Activated naive CD4-positive, alpha-beta T cell treated with anti-CD3 and anti-CD28 coated beads, Interleukin-2, amount 50 U/mL, for 24 hours (primary cell): ENCODE measurements around the gene CRTAC1.

Source experiments
- H3K27ac Mint-ChIP-seq: one replicate; pipeline ENCODE4 v1.8.0; 2021; ENCODE audit warnings: mild to moderate bottlenecking, mixed read lengths
- H3K27me3 Mint-ChIP-seq: one replicate; pipeline ENCODE4 v1.8.0; 2021; ENCODE audit warnings: mixed read lengths
- H3K36me3 Mint-ChIP-seq: one replicate; pipeline ENCODE4 v1.8.0; 2021; ENCODE audit warnings: mixed read lengths
- H3K4me1 Mint-ChIP-seq: one replicate; pipeline ENCODE4 v1.8.0; 2021; ENCODE audit warnings: mixed read lengths
- H3K4me3 Mint-ChIP-seq: one replicate; pipeline ENCODE4 v1.8.0; 2021; ENCODE audit warnings: mild to moderate bottlenecking, mixed read lengths
- H3K9me3 Mint-ChIP-seq: one replicate; pipeline ENCODE4 v1.8.0; 2021; ENCODE audit warnings: mixed read lengths

The CRTAC1 gene

DNA sequence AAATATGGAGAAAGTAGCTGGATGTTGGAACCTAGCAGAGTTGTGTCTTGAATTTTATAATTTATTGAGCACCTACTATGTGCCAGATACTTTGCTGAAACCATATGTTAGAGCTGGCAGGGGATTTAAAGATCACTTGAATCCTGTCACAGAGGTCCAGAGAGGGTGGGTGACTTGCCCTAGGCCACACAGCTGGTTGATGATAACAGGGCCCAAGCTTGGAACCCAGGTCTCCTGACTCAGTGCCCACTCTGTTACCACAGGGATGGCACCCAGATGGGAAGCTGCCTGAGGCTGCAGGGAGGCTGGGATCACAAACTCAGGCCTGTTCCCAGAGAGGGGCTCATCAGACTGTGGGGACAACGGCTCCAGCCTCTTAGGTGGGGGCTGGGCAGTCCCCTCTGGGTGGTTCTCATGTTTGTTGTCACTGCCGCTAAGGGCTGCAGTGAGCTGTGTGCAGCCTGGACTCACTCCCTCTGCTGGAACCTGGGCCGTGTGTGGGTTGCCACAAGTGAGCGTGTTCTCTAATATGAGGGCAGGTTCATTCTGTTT is 162.2 kb downstream of the CRTAC1 start:
- H3K4me1 Mint-ChIP-seq: peaks cover 15% of the 10 kb centered on the region
- H3K36me3 Mint-ChIP-seq: no peaks in the 10 kb centered on the region
- no peaks in the 10 kb centered on the region for H3K9me3 Mint-ChIP-seq
- H3K27ac Mint-ChIP-seq: no peak overlapping the region
- H3K4me3 Mint-ChIP-seq: no peak overlapping the region
- no peaks in the 10 kb centered on the region for H3K27me3 Mint-ChIP-seq

DNA sequence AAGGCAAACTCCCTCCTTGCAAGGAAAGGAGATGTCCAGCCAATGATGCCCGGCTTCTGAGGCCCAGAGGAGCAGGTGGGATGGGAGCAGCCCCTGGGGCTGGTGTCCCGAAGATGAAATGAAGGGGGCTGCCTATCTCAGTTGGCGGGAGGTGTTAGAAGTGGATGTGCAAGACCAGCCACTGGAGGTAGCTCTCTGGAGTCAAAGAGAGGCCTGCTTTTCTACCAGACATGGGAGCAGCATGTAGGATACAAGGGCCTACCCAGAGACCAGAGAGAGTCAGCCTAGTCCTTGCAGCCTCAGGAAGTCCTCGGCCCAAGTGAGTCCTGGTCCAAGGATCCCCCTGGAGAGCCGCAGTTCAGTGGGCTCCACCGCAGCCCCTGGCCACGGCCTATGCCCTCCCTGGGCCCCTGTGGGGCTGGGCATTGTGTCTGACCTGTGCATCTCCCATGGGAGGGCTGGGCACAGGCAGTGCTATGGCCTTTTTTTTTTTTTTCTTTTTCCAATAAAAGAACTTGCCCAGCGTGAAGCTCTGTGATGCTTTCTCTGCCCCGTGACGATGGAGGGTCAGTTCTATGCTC is 163.1 kb downstream of the CRTAC1 start:
- Mint-ChIP-seq H3K9me3 (no peaks in the 10 kb centered on the region), H3K4me3 (no peak overlapping the region), H3K27ac (no peak overlapping the region), H3K4me1 (peaks cover 15% of the 10 kb centered on the region), H3K36me3 (no peaks in the 10 kb centered on the region), H3K27me3 (no peaks in the 10 kb centered on the region)

DNA sequence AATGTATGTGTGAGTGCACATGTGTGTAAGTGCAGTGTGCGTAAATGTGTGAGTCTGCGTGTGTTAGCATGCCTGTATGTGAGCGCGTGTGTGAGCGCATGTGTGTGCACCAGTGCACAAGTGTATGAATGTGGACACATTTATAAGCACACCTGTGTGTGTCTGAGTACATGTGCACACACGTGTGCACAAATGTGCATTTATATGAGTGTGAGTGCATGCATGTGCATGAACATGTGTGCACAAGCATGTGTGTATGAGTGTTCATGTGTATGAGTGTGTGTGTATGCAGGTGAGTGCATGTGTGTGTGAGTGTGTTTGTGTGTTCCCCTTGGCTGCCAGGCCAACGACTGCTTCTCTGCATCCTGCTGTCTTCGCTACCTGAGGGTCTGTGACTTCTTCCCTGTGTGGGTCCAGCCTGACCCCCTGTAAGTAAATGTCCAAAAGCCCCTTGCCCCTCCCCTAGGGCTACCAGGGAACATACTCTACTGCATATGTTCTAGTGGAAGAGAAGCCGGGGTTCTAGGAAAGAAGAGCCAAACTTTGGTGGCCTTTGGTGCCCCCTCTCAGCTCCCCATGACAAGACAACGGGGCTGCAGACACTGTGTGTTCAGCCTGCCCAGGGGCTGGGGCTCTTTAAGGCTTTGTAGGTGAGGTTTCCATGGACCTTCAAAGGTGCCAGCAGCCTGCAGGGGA is 163.7 kb downstream of the CRTAC1 start:
- Mint-ChIP-seq H3K4me3 (no peak overlapping the region), H3K27ac (peak overlapping the region; percentile 35), H3K27me3 (no peaks in the 10 kb centered on the region)

DNA sequence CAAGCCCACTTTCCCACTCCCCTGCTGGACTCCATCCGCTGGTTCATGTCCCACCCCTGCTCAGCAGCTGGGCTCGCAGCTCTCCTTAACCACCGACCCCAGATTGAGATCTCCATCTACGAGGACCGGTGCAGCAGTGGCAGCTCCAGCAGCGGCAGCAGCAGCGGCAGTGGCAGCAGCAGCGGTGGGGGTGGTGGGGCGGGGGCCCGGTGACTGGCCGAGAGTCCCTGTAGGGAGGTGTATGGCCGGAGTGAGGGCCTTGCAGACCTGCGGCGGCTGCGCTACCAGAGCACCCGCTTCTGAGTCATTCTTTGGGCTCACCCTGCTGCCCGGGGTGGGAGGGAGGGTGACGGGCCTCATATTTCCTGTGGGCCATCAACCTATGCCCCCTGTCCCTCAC is 164.9 kb downstream of the CRTAC1 start:
- Mint-ChIP-seq H3K27ac (no peak overlapping the region), H3K27me3 (no peaks in the 10 kb centered on the region), H3K36me3 (peaks cover 2% of the 10 kb centered on the region), H3K9me3 (no peaks in the 10 kb centered on the region), H3K4me1 (peaks cover 21% of the 10 kb centered on the region), H3K4me3 (no peak overlapping the region)

More for the DNA sequence above, 163.7 kb downstream of the CRTAC1 start:
- Mint-ChIP-seq H3K36me3 (no peaks in the 10 kb centered on the region), H3K9me3 (no peaks in the 10 kb centered on the region), H3K4me1 (peaks cover 15% of the 10 kb centered on the region)

DNA sequence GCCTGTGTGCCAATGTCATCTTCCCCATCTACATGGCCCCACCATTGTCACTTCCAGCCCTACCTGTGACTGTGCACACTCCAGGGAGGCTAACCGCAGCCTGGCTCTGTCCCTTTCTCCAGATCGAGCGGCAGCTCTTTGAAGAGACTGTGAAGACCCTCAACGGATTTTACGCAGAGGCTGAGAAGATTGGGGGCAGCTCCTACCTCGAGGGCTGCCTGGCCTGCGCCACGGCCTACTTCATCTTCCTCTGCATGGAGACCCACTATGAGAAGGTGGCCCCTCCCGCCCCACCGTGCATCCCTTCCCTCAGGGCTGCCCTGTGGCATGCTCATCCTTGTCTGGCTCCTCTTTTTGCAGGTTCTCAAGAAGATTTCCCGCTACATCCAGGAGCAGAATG is 166.6 kb downstream of the CRTAC1 start:
- H3K9me3 Mint-ChIP-seq: no peaks in the 10 kb centered on the region
- no peak overlapping the region for H3K27ac Mint-ChIP-seq
- no peaks in the 10 kb centered on the region for H3K27me3 Mint-ChIP-seq
- H3K4me3 Mint-ChIP-seq: no peak overlapping the region
- H3K36me3 Mint-ChIP-seq: peaks cover 2% of the 10 kb centered on the region
- H3K4me1 Mint-ChIP-seq: peaks cover 7% of the 10 kb centered on the region

DNA sequence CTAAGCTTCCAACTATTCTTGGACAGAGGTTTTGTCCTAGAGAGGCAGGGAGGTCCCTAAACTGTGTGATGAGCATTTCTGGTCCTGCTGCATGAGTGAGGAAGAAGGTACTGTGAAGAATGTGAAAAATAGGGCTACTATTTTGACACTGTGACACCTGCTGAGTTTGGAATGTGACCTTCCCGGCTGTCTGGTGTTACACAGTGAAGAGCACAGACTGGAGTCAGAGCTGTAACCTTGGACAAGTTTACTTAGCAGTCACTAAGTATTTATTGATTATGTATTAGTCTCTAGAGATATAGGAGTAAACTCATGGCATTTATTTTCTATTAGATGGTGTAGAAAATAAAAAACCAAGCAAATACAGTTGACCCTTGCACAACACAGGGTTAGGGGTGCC is 168.5 kb downstream of the CRTAC1 start:
- Mint-ChIP-seq H3K36me3 (peaks cover 2% of the 10 kb centered on the region), H3K4me1 (peaks cover 20% of the 10 kb centered on the region), H3K27ac (no peak overlapping the region), H3K27me3 (no peaks in the 10 kb centered on the region), H3K4me3 (no peak overlapping the region), H3K9me3 (no peaks in the 10 kb centered on the region)

DNA sequence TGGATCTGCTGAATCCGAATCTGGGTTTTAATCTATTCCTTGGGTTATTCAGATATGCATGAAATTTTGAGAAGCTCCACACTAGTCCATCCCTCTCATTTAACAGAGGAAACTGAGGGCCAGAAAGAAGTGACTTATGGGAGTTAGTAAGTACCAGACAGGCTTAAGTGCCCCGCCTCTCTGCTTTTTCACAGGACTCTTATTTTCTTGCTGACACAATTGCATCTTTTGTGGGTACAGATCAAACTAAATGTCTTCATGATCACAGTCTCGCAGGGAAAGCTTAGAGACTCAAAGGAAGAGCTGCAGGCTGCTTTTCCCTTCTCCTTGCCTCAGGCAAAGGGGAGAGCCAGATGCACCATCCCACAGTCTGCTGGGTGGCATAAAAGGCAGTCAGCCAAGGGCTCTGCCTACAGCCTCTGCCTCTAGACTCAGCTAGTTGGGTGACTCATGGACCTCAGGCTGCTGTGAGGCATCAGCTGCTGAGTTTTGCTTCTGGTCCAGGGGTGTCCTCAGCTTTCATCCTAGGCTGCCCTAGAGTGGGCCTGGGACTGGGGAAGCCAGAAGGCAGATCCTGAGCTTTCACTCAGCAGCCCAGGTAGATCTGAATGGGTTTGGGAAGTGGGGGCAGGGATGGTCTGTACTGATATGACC is 169.2 kb downstream of the CRTAC1 start:
- peaks cover 23% of the 10 kb centered on the region for H3K4me1 Mint-ChIP-seq
- no peaks in the 10 kb centered on the region for H3K27me3 Mint-ChIP-seq
- no peaks in the 10 kb centered on the region for H3K9me3 Mint-ChIP-seq
- H3K36me3 Mint-ChIP-seq: peaks cover 2% of the 10 kb centered on the region
- no peak overlapping the region for H3K27ac Mint-ChIP-seq
- no peak overlapping the region for H3K4me3 Mint-ChIP-seq

DNA sequence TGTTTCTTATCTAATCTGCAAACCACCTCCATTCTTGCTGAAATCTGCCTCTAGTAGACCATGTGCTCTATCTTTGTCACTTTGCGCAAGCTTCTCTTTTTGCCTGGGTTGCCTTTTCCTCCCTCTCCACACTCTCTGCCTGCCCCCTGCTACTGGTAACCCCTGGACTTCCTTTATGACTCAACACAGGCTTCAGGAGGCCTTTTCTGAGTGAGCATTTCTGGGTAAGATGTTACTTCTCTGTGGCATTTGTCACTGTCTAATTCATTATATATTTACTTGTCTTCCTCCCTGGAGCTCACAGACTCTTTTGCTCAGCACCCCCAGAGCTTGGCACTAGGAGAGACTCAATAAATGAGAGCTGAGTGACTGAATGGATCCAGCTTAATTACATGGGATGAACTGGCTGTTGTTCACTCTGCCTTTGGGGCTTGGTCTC is 172.4 kb downstream of the CRTAC1 start:
- Mint-ChIP-seq H3K9me3 (no peaks in the 10 kb centered on the region), H3K4me3 (no peak overlapping the region), H3K36me3 (peaks cover 2% of the 10 kb centered on the region), H3K27me3 (no peaks in the 10 kb centered on the region), H3K4me1 (peaks cover 37% of the 10 kb centered on the region), H3K27ac (no peak overlapping the region)

DNA sequence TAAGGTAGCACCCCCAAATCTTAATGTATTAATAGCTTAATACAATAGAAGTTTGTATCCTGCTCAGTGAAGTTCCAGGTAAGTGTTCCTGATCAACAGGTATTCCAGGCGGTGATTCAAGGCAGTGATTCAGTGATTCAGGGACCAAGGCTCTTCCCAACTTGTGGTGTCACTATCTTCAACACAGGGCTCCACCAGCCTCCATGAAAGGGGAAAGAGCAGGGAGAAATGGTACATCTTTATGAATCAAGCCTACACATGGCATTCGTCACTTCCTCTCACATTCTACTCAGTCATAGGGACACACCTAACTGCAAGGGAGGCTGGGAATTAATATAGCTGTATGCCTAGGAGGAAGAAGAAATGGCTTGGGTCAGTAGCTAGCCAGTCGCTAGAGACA is 175.7 kb downstream of the CRTAC1 start:
- H3K27me3 Mint-ChIP-seq: no peaks in the 10 kb centered on the region
- no peaks in the 10 kb centered on the region for H3K36me3 Mint-ChIP-seq
- peaks cover 58% of the 10 kb centered on the region for H3K4me1 Mint-ChIP-seq
- no peak overlapping the region for H3K27ac Mint-ChIP-seq
- no peak overlapping the region for H3K4me3 Mint-ChIP-seq
- H3K9me3 Mint-ChIP-seq: no peaks in the 10 kb centered on the region

DNA sequence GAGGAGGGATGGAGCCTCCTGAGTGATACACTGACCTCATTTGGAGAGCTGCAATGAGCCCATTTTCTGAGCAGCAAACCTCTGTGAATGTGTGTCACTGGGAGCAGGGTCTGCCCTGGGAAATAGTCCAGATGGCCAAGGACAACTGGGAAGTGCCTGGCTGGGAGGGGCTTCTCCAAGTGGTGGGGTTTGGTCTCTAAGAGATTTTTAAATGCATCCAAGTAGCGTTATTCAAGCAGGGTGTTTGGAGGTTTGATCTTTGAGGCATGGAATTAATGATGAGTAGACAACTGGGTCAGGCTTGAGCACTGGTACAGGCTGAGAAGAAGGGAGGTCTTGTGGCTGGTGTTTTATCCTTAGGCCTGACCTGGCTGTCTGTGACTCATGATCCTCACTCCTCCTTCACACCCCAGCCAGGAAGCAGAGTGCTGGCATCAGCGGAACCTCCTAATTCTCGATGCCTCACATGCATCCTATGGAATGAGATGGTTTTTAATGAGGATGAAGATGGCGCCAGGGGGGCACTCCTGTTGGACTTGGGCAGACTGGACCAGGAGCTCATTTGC is 177.5 kb downstream of the CRTAC1 start:
- Mint-ChIP-seq H3K27me3 (no peaks in the 10 kb centered on the region), H3K27ac (no peak overlapping the region), H3K9me3 (no peaks in the 10 kb centered on the region), H3K4me3 (no peak overlapping the region), H3K36me3 (no peaks in the 10 kb centered on the region), H3K4me1 (peaks cover 62% of the 10 kb centered on the region)

DNA sequence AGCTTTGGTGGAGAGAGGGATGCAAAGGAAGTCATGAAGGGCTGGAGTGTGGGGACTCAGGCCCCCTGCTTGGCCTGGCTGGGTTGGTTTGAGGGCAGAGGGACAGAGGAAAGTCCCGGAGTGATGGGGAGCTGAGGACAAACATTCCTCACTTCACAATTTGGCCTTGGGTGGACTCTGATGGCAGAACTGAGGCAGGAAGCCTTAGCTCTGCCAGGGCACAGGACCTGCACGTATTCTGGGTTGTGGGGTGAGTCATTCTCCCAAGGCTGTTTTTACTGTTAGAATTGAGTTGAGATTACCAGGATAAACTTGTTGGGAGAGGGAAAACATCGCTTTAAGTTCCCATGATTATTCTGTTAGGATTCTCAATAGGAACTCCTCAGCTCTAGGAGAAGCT is 178.1 kb downstream of the CRTAC1 start:
- Mint-ChIP-seq H3K36me3 (no peaks in the 10 kb centered on the region), H3K9me3 (no peaks in the 10 kb centered on the region), H3K4me1 (peaks cover 58% of the 10 kb centered on the region), H3K4me3 (peak overlapping the region; percentile 89), H3K27me3 (no peaks in the 10 kb centered on the region), H3K27ac (peak overlapping the region; percentile 68)

DNA sequence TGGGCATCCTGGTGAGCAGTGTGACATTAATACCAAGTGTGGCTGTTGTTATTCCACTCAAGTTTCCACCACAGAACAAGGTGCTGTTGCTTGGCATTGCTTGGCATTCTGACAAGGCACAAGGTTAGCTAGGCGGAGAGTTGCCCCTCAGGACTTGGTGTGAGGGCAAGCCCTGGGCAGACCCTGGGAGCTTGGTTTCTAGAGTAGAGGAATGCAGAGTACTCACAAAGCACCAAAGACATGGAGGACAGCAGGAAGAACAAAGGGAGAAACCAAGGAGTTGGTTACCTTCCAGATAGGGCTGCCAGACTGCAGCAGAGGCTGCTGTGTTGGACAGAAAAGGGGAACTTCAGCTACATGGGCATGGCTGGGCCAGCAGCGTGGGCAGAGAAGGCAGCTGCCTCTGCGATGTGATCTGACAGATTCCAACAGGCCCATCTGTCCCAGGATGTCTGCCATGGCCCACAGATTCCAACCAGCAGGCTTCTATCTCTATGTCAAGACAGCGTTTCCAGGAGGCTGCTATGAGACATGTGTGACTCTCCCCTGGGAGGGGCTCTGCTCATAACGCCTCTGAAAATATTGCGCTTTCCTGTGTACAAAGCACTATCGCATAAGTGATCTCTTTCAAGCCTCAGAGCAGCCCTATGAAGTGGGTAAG is 178.9 kb downstream of the CRTAC1 start:
- Mint-ChIP-seq H3K4me3 (peak overlapping the region; percentile 89), H3K4me1 (peaks cover 52% of the 10 kb centered on the region), H3K36me3 (no peaks in the 10 kb centered on the region), H3K9me3 (no peaks in the 10 kb centered on the region), H3K27ac (peak overlapping the region; percentile 68), H3K27me3 (no peaks in the 10 kb centered on the region)

DNA sequence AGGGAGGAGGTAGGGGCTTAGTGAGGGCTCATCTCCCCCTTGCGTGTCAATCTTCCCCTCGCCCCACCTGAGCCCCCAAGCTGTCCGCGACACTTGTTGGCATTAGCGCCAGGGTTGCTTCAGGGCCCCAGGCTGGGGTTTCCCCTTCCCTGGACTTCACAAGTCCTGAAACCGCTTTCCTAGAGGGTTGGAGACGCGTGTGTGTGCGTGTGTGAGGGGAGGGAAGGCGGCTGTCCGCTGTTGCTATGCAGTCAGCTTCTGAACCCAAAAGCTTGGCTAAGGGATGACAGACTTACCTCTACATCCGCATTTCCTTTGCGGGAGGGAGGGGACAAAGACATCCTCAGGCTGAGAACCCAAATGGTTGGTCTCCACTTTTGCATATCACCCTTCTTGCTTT is 180.0 kb downstream of the CRTAC1 start:
- no peaks in the 10 kb centered on the region for H3K9me3 Mint-ChIP-seq
- H3K27me3 Mint-ChIP-seq: no peaks in the 10 kb centered on the region
- H3K4me3 Mint-ChIP-seq: peak overlapping the region; percentile 89
- peaks cover 52% of the 10 kb centered on the region for H3K4me1 Mint-ChIP-seq
- H3K36me3 Mint-ChIP-seq: no peaks in the 10 kb centered on the region
- H3K27ac Mint-ChIP-seq: peak overlapping the region; percentile 51

DNA sequence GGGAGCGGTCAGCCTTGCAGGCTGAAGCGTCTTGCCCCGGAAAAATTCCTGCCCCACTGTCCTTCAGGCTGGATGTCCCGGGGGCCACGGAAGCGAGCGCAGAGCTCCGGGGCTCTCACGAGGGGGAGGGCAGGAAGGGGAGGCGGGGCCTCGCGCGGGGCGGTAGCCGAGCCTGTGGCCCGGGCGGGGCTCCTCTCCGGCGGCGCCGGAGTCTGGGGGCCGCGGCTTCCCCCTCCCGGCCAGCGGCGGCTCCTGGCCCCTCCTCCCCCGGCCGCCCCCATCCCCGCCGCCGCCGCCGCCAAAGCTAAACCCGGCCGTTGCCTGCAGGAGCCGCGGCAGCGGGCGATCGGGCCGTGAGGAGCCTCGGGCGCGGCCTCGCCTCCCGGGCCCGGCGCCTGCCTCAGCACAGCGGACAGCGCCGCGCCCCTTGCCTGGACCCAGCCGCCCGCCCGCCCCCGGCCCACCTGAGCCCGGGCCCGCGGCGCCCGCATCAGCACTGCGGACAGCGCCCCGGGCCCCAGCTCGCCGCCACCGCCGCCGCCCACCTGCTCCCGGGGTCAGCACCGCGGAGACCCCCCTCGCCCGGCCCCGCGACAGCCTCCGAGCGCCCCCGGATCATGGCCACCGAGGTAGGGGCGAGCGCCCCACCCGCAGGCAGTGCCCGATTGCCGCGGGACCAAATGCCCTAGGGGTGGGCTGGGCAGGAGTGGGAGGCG is 180.6 kb downstream of the CRTAC1 start, which contains the start of gene GOLGA7B:
Gene GOLGA7B, plus strand, starts transcription at position 157 of the 716 bp plus-strand sequence. Its CDS starts 461 bp downstream, at position 618.
- peaks cover 49% of the 10 kb centered on the region for H3K4me1 Mint-ChIP-seq
- no peaks in the 10 kb centered on the region for H3K36me3 Mint-ChIP-seq
- peak within 1 kb of the TSS; percentile 89 for H3K4me3 Mint-ChIP-seq
- peak within 1 kb of the TSS; percentile 51 for H3K27ac Mint-ChIP-seq
- H3K9me3 Mint-ChIP-seq: no peaks in the 10 kb centered on the region
- no peaks in the 10 kb centered on the region for H3K27me3 Mint-ChIP-seq
